DOHH2 (cell line): ENCODE results near the gene KCNQ1.

Experiments
- H3F3A ChIP-seq: fragments of 200-600 bp; sonication (generic), shearing (Covaris generic); 2 replicates; pipeline ENCODE4 v1.6.0; 2016; ENCODE audit warnings: antibody characterized with exemption, mild to moderate bottlenecking; ENCODE audit not compliant: control insufficient read depth, insufficient read depth
- H3K27ac ChIP-seq: fragments of 200-600 bp; sonication (generic); 2 replicates; pipeline ENCODE4 v1.5.1; 2014; ENCODE audit warnings: low read depth, mild to moderate bottlenecking, low read length, moderate library complexity
- H3K27me3 ChIP-seq: fragments of 200-600 bp; sonication (generic); 2 replicates; pipeline ENCODE4 v1.6.1; 2014; ENCODE audit warnings: mild to moderate bottlenecking, low read length, mixed read lengths; ENCODE audit not compliant: control insufficient read depth
- H3K36me3 ChIP-seq: fragments of 200-600 bp; sonication (generic); 2 replicates; pipeline ENCODE4 v1.6.1; 2014; ENCODE audit warnings: mild to moderate bottlenecking, low read length, moderate library complexity, mixed read lengths; ENCODE audit not compliant: control insufficient read depth
- H3K4me1 ChIP-seq: fragments of 200-600 bp; sonication (generic); 2 replicates; pipeline ENCODE4 v1.6.1; 2014; ENCODE audit warnings: mild to moderate bottlenecking, low read length, mixed read lengths; ENCODE audit not compliant: control insufficient read depth
- H3K4me2 ChIP-seq: fragments of 200-600 bp; sonication (generic); 2 replicates; pipeline ENCODE4 v1.6.0; 2014; ENCODE audit warnings: mild to moderate bottlenecking, low read length, moderate library complexity
- H3K4me3 ChIP-seq: fragments of 200-600 bp; sonication (generic); 2 replicates; pipeline ENCODE4 v1.5.1; 2014; ENCODE audit warnings: mild to moderate bottlenecking, low read length, mixed read lengths
- H3K79me2 ChIP-seq: fragments of 200-600 bp; sonication (generic); 2 replicates; pipeline ENCODE4 v1.6.1; 2014; ENCODE audit warnings: mild to moderate bottlenecking, low read length, mixed read lengths; ENCODE audit not compliant: control insufficient read depth
- H3K9me2 ChIP-seq: fragments of 200-600 bp; sonication (generic); replicated peaks from 2 replicates; pipeline ENCODE4 v1.6.1; 2014; ENCODE audit warnings: mild to moderate bottlenecking, low read length, mixed read lengths; ENCODE audit not compliant: control insufficient read depth
- H3K9me3 ChIP-seq: fragments of 200-600 bp; sonication (generic); 2 replicates; pipeline ENCODE4 v1.6.1; 2014; ENCODE audit warnings: antibody characterized with exemption, low read length, mixed read lengths; ENCODE audit not compliant: control insufficient read depth, insufficient read depth
- H4K20me1 ChIP-seq: fragments of 200-600 bp; sonication (generic); 2 replicates; pipeline ENCODE4 v1.6.0; 2014; ENCODE audit warnings: low read depth, mild to moderate bottlenecking, antibody characterized with exemption, low read length, moderate library complexity; ENCODE audit not compliant: control insufficient read depth, insufficient read depth
- EZH2phosphoT487 ChIP-seq: fragments of 200-600 bp; sonication (generic); IDR thresholded peaks from 2 replicates; pipeline ENCODE4 v1.6.1; 2017; ENCODE audit warnings: borderline replicate concordance, mild to moderate bottlenecking, antibody characterized with exemption, low read length, moderate library complexity, mixed read lengths
- TF ChIP-seq, protein P1 (sequence below): fragments of 200-600 bp; sonication (generic); IDR thresholded peaks from one replicate; pipeline ENCODE4 v1.5.1; 2014; ENCODE audit warnings: antibody characterized with exemption, mild to moderate bottlenecking, low read depth, low read length; ENCODE audit not compliant: poor library complexity, severe bottlenecking

KCNQ1 gene

DNA sequence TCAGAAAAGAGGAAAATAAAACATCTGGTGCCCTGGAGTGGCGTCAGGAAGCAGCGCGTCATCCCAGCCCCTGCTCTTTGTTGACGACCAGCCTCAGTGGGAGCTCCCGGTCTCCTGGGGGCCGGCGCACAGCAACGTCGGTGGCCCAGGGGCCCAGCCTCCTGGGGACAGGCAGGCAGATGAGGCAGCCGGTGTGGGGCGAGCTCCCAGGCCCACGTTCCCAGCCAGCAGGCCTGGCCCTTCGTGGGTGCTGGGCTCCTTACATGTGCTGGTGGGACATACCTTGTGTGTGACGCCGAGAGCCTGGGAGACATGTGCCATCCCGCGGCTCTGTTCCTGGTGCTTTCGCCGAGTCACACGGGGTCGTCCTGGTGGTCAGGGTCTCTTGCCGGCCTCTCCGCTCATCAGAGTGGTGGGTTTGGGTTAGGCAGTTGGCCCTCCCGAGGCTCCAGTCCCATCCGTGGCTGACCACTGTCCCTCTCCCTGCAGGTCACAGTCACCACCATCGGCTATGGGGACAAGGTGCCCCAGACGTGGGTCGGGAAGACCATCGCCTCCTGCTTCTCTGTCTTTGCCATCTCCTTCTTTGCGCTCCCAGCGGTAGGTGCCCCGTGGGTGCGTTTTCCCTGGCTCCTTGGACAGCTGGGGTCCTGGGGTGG lies 138.3 kb downstream of the KCNQ1 start:
- no peaks in the 10 kb centered on the region for H3K27me3 ChIP-seq
- no peaks in the 10 kb centered on the region for H3K9me3 ChIP-seq
- H4K20me1 ChIP-seq: no peaks in the 10 kb centered on the region
- no peak overlapping the region for H3K4me2 ChIP-seq
- no peak overlapping the region for H3K27ac ChIP-seq
- H3K9me2 ChIP-seq: no peaks in the 10 kb centered on the region
- no peak overlapping the region for H3K4me3 ChIP-seq
- TF ChIP-seq, protein P1, sequence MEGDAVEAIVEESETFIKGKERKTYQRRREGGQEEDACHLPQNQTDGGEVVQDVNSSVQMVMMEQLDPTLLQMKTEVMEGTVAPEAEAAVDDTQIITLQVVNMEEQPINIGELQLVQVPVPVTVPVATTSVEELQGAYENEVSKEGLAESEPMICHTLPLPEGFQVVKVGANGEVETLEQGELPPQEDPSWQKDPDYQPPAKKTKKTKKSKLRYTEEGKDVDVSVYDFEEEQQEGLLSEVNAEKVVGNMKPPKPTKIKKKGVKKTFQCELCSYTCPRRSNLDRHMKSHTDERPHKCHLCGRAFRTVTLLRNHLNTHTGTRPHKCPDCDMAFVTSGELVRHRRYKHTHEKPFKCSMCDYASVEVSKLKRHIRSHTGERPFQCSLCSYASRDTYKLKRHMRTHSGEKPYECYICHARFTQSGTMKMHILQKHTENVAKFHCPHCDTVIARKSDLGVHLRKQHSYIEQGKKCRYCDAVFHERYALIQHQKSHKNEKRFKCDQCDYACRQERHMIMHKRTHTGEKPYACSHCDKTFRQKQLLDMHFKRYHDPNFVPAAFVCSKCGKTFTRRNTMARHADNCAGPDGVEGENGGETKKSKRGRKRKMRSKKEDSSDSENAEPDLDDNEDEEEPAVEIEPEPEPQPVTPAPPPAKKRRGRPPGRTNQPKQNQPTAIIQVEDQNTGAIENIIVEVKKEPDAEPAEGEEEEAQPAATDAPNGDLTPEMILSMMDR: no peak
- no peak for TF ChIP-seq EZH2phosphoT487
- no peaks in the 10 kb centered on the region for H3K79me2 ChIP-seq
- H3F3A ChIP-seq: no peaks in the 10 kb centered on the region
- H3K36me3 ChIP-seq: no peaks in the 10 kb centered on the region
- H3K4me1 ChIP-seq: no peaks in the 10 kb centered on the region

DNA sequence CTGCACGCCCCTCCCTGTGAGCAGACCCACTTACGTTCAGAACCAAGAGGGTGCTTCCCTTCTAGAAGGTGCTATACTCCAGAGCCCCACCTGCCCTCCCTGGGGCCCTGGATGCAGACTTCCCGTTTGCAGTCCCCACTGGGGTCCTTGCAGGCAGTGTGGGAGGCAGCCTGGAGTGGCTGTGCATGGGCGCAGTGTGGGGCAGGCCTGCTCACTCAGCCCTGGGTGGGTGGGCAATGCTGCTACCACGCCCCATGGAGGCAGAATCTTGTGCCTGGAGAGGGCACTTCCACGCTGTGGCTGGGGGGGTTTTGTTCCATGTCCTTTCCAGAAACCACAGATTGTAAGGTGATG lies 138.8 kb downstream of the KCNQ1 start:
- Histone ChIP-seq H3K9me2 (no peaks in the 10 kb centered on the region), H3K79me2 (no peaks in the 10 kb centered on the region), H3K4me3 (no peak overlapping the region), H3K9me3 (no peaks in the 10 kb centered on the region), H3K36me3 (no peaks in the 10 kb centered on the region), H3K27ac (no peak overlapping the region), H3K4me1 (no peaks in the 10 kb centered on the region), H3F3A (no peaks in the 10 kb centered on the region), H3K27me3 (no peaks in the 10 kb centered on the region), H4K20me1 (no peaks in the 10 kb centered on the region), H3K4me2 (no peak overlapping the region)
- TF ChIP-seq, protein P1: no peak
- no peak for TF ChIP-seq EZH2phosphoT487

DNA sequence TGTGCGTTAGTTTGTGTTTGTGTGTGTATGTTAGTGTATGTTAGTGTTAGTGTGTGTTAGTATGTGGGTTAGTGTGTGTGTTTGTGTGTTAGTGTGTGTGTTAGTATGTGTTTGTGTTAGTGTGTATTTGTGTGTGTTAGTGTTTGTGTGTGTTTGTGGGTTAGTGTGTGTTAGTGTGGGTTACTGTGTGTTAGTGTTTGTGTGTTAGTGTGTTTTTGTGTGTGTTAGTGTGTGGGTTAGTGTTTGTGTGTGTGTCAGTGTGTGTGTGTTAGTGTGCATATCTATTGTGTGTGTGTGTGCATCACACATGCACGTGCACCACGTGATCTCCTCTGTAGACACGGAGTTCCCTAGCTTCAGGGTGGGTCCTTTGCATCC lies 139.6 kb downstream of the KCNQ1 start:
- Histone ChIP-seq H3F3A (no peaks in the 10 kb centered on the region), H3K27me3 (no peaks in the 10 kb centered on the region), H3K4me3 (no peak overlapping the region), H3K9me3 (no peaks in the 10 kb centered on the region), H3K27ac (no peak overlapping the region), H3K9me2 (no peaks in the 10 kb centered on the region), H3K4me2 (no peak overlapping the region), H3K36me3 (no peaks in the 10 kb centered on the region), H3K4me1 (no peaks in the 10 kb centered on the region), H4K20me1 (no peaks in the 10 kb centered on the region), H3K79me2 (no peaks in the 10 kb centered on the region)
- TF ChIP-seq, protein P1: no peak
- TF ChIP-seq EZH2phosphoT487: no peak
